BJ (cell line): ENCODE measurements around the gene TOM1. TPM values are rescaled to one million over a fixed set of nuclear protein-coding genes. Genes with fewer than 3 reads are reported as not detected.

Experiments
- CTCF ChIA-PET: fragments of 350-600 bp; formaldehyde crosslinking; extraction: SDS; loops from one replicate; lab custom pipeline; 2021; ENCODE audit warnings: antibody characterized with exemption, inconsistent platforms; lab: Yijun Ruan, JAX
- POLR2A ChIA-PET: fragments of 300-600 bp; sonication (Branson Sonifier 250); formaldehyde crosslinking; extraction: SDS; loops from one replicate; lab custom pipeline; 2021; ENCODE audit warnings: antibody characterized with exemption; lab: Charles Lee
- DNase-seq: peaks from one replicate; pipeline ENCODE4 v3.0.0-alpha.2; 2011; ENCODE audit warnings: low read depth
- H3K27me3 ChIP-seq: 2 replicates; pipeline ENCODE4 v1.6.0; 2011; ENCODE audit warnings: low read length; ENCODE audit not compliant: control insufficient read depth, insufficient read depth
- H3K36me3 ChIP-seq: 2 replicates; pipeline ENCODE4 v1.5.1; 2011; ENCODE audit warnings: low read length; ENCODE audit not compliant: control insufficient read depth, insufficient read depth
- H3K4me3 ChIP-seq: 2 replicates; pipeline ENCODE4 v1.5.1; 2011; ENCODE audit warnings: low read depth, mild to moderate bottlenecking, control low read depth, low read length
- CTCF ChIP-seq: IDR thresholded peaks from 2 replicates; pipeline ENCODE4 v1.5.1; 2011; ENCODE audit warnings: low read depth, mild to moderate bottlenecking, control low read depth, inconsistent platforms, low read length, moderate library complexity; ENCODE audit not compliant: insufficient read depth
- polyA plus RNA-seq: library from polyadenylated mRNA; depleted of rRNA; stranded (reverse); fragments of >200 nt; gene quantifications from 2 replicates; pipeline ENCODE4 v1.2.3, GENCODE V29; 2011

TOM1 gene
- polyA plus RNA-seq, 1 experiment: 124 TPM

DNA sequence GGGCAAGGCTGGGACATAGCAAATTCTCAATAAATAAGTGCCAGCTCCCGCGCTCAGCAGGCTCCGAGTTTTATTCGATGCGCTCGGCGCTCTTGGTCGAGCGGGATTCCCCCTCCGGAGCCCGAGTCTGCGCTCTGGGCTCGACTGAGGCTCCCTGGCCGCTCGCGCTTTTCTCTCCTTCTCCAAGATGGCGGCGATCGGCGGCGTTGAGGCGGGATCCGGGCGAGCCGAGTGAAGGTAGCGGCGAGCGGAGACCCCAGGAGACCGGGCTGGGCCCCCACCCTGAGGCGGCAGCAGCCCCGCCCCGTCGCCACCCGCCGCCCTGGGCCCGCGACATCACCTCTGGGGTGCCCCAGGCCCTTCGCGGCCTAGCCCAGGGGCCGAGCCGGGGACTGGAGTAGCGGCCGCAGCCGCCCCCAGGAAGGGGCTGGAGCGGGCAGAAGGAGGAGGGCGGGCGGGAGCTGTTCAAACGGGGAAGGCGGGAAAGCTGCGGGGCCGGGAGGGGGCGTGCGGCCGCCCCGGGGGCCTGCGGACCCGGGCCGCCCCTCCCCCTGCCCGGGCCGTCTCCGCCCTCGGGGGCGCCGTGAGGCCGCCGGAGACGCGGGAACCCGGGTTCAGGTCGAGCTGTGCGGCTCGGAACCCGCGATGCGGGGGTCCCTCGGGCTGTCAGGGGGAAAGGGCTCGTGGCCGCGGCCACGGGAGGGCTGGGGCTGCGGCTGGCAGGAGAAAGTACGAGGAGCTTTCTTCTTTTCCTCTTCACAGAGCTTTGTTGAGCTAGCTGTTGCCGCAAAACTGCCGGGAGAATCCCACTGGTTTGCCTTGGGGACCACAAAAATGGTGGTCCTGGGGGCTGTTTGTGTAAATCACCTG lies 42.1 kb upstream of the TOM1 start, which contains the start of gene HMGXB4:
HMGXB4 (plus strand) TSS at position 173 of the 870 bp plus-strand sequence. CDS start 4,898 bp downstream, outside the sequence.
- DNase-seq: no peak
- CTCF ChIA-PET: interaction anchor here (0.6 to 1.4 kb wide), 5 partner anchors 15 to 109 kb away, joined by 3 to 5 read pairs (median 3); no protein-coding TSS in a partner anchor
- POLR2A ChIA-PET: no interaction called here
- H3K27me3 ChIP-seq: no peaks in the 10 kb centered on the region
- peak within 1 kb of the TSS; percentile 71 for H3K4me3 ChIP-seq
- TF ChIP-seq CTCF: no peak
- no peaks in the 10 kb centered on the region for H3K36me3 ChIP-seq

- ChIA-PET POLR2A (no interaction called here), CTCF (interaction anchor here (0.6 to 0.7 kb wide), 2 partner anchors 19 to 72 kb away, joined by 3 read pairs; no protein-coding TSS in a partner anchor)
- Histone ChIP-seq H3K4me3 (peak overlapping the region; percentile 71), H3K27me3 (no peaks in the 10 kb centered on the region), H3K36me3 (no peaks in the 10 kb centered on the region)
- TF ChIP-seq CTCF: no peak
- no peak for DNase-seq
Measured at GRCh38 chr22:35258191-35258988, 41.3 kb upstream of the TOM1 start.

GRCh38 chr22:35264986-35265385 lies 34.7 kb upstream of the TOM1 start:
- CTCF ChIA-PET: interaction anchor here (1.1 kb wide), 1 partner anchor 9 kb away, joined by 3 read pairs; no protein-coding TSS in a partner anchor
- Histone ChIP-seq H3K4me3 (no peak overlapping the region), H3K27me3 (no peaks in the 10 kb centered on the region), H3K36me3 (peaks cover 12% of the 10 kb centered on the region)
- TF ChIP-seq CTCF: no peak
- POLR2A ChIA-PET: no interaction called here
- no peak for DNase-seq

GRCh38 chr22:35266277-35266676 lies 33.4 kb upstream of the TOM1 start:
- Histone ChIP-seq H3K36me3 (peaks cover 12% of the 10 kb centered on the region), H3K4me3 (no peak overlapping the region), H3K27me3 (no peaks in the 10 kb centered on the region)
- no peak for DNase-seq
- POLR2A ChIA-PET: no interaction called here
- CTCF ChIA-PET: interaction anchor here (0.6 to 0.8 kb wide), 2 partner anchors 10 to 116 kb away, joined by 3 read pairs; no protein-coding TSS in a partner anchor
- TF ChIP-seq CTCF: no peak

- Histone ChIP-seq H3K27me3 (no peaks in the 10 kb centered on the region), H3K36me3 (peaks cover 10% of the 10 kb centered on the region), H3K4me3 (no peak overlapping the region)
- no peak for DNase-seq
- ChIA-PET POLR2A (no interaction called here), CTCF (no interaction called here)
- TF ChIP-seq CTCF: no peak
Measured at GRCh38 chr22:35269630-35270029, 30.1 kb upstream of the TOM1 start.
